OCI-M1 (cell line): ENCODE data around the gene MYBBP1A.

Experiments used
- DNase-seq: peaks from one replicate; lab custom pipeline; 2025; lab: John Stamatoyannopoulos, UW

MYBBP1A gene

DNA sequence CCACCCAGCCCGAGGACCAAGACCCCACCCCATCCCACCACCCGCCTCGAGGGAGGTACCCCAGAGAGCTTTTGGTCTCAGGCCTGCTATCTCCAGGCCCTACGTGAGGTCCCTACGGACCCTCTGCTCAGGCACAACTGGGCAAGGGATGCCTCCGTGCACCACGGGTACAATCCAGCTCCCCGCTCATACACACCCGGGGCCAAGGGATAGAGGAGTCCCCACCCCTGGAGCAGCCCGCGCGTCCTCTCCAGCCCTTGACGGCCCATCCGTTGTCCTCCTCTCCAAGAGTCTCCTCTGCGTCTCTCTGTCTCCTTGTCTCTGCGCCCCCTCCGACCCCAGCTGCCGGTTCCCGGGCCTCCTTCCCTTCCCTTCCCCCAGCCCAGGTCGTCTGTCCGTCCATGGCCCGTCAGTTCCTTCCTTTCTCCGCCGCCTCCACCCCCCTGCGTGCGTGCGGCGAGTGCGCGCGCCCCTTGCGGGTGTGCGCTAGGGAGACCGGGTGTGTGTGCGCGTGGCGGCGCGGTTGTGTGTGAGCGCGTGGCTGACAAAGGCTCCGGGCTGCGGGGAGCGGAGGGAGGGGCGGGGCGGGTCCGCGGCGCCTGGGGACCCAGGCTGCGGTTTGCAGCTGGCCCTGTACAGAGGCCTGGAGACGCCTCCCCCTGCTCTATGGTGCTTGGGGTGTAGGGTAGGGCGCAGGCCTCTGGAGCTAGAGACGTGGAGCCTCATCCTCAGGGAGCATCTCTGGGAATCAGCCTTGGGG lies 55.6 kb downstream of the MYBBP1A start:
- DNase-seq: peak; percentile 22

- DNase-seq: no peak
Observed at GRCh38 chr17:4498461-4499397, 56.5 kb downstream of the MYBBP1A start, which contains the start of gene SPNS2. SPNS2 (plus strand) TSS chr17:4498881; CDS start chr17:4499048, 167 bp downstream.

GRCh38 chr17:4497101-4497824 lies 57.9 kb downstream of the MYBBP1A start:
- DNase-seq: no peak

DNA sequence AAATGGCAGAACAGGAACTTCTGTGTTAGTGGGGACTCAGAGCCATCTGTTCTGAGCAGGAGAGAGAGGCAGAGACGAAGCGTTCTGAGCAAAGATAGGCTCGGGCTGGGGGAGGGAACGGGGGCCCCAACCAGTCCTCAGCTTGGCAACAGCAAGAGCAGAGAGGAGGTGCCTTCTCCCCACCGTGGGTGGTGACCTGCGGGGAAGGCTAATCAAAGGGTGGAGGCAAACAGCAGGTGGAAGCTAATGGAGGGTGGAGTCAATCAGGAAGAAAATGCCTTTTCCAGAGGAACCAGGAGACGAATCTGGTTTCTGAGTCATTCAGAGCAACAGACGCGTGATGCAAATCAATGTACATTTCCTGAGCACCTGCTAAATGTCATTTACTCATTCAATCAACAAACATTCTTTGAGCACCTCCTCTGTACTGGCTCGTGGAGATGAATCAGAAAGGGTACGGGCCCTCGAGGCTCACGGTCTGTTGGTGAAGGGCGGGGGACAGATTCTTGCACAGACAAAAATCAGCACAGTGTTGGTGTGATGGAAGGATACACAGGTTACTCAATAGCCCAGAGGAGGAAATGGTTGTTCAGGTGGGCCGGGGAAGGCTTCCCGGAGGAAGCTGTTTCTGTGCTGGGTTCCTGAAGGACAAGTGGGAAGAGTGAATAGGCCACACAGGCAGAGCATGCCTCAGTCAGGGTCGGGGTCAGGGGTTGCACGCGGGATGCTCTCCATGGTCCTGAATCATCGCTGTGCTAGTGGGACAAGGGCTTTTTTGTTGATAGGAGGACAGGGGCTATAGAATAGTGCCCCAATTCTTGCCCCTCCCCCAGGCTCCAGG lies 62.2 kb downstream of the MYBBP1A start:
- DNase-seq: peak; percentile 66

DNA sequence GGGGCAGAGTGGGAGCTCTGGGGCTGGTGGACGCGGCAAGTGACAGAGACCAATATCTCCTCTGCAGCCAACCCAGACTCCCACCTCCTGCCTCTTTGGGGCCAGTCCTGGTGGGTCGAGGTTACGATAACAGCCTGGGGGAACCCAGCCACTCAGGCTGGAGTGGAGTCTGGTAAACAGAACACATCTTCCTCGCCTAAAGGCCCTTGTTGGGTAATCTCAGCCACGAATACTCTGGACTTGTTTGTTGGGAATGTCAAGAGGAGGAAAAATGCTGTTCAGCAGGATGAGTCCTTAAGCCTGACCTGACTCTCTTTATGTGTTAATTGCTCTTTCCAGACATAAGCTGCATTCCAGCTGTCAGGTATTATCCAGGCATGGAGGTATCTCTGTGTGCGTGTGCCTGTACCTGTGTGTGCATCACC lies 64.5 kb downstream of the MYBBP1A start:
- DNase-seq: no peak

- DNase-seq: no peak
Observed at GRCh38 chr17:4490109-4490591, 65.0 kb downstream of the MYBBP1A start.

DNA sequence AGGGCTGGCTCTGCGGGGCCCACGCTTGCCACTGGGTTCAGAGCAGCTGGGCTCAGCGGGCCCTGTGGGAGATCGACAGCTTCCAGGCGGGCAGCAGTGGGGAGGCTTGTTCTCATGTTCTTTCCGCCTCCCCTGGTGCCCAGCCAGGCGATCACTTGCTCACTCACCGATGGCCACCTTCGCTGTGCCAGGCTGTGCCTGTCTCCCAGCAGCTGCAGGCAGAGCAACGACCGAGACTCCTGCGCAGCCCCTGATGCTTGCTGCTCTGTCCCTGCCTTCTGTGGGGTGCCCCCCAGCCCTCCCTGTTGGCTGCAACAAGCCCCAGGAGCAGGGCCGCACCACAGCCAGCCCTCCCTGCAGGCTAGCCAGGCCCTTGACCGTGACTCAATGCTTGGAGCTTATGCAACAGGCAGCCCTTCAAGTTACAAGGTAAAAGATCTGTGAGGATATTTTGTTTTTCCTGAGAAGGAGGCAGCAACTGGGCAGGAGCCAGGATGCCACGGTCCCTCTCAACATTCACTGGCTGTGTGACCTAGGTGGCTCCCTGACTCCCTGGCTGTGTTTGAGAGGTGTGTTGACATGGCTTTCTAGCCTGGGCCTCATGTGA lies 66.1 kb downstream of the MYBBP1A start:
- DNase-seq: no peak
